IPS DF 4.7 (cell line): ENCODE data around the gene CLSTN1.
"Not testable (repeated sequence)": the region's sequence is repeated elsewhere in the genome, so short reads cannot be mapped to it uniquely, and the experiment has no call there.

Experiments used
- DNase-seq: peaks from one replicate; pipeline ENCODE4 v3.0.0-alpha.2; 2013; ENCODE audit warnings: low spot score; ENCODE audit errors: extremely low read depth

CLSTN1 gene

DNA sequence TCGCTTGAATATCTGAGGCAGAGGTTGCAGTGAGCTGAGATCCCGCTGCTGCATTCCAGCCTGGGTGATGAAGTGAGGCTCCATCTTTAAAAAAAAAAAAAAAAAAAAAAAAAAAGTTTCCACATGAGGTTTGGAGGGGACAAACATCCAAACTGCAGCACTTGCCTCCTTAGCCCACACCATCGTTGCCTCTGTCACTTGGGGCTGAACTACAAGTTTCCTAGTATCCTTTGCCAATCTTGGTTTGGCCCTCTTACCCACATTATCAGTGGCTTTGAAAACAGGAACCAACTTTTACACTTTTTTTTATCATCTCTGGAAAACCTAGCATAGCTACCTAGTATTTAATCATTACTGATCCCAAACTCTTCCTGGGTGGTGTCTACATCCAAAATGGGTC, 59.2 kb downstream of the CLSTN1 start:
- no peak for DNase-seq

DNA sequence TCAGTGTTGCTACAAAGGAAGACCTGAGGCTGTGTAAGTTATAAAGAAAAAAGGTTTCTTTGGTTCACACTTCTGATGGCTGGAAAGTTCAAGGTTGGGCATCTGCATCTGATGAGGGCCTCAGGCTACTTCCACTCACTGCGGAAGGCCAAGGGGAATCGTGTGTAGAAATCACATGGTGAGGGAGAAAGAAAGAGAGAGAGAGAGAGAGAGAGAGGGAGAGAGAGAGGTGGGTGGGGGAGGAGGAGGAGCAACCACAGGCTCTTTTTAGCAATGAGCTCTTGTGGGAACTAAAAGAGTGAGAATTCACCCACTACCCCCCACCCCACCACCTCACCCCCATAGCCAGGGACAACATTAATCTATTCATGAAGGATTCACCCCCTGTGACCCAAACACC, 59.9 kb downstream of the CLSTN1 start:
- DNase-seq, result no peak

- not testable (repeated sequence) for DNase-seq
These were observed 61.3 kb downstream of the CLSTN1 start for GRCh38 chr1:9762446-9762845.

DNA sequence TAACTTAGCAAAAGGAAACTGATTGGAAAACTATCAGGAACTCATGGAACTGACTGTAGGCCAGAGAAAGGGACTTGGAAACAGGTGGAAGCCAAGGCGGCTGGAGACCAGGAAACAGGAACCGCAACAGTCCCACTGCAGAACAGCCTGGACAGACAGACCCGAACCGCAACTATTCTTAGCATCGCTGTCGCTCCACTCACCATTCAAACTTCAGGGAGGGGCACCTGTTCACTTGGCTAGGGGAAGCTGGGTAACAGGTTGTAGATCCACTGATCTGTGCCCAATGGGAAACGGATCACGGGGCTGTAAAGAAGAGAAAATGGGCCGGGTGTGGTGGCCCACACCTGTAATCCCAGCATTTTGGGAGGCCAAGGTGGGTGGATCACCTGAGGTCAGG, 61.9 kb downstream of the CLSTN1 start:
- no peak for DNase-seq

GRCh38 chr1:9760824-9761223, 62.9 kb downstream of the CLSTN1 start:
- peak; percentile 33 for DNase-seq

- no peak for DNase-seq
These were observed 63.8 kb downstream of the CLSTN1 start for GRCh38 chr1:9759939-9760338.

DNA sequence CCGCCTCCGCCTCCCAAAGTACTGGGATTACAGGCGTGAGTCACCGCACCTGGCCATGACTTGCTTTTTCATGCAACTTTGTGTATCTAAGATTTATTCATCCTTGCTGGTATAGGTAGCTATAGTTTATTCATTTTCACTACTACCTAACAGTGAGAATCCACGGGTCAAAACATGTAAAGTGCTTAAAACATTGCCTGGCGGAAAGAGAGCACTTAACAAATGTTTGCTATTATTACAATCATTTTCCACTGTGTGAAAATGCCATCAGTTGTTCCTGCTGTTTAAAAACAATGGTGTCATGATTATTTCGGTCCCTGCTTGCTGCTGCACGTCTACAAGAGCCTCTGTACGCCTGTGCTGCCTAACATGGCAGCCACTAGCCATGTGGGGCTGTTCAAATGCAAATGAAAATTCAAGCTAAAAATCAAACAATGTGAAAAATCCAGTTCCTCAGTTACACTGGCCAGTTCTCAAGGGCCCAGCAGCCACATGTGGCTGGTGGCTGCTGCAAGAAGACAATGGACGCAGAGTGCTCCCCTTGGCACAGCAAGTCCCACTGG, 65.1 kb downstream of the CLSTN1 start:
- DNase-seq, result no peak

GRCh38 chr1:9755441-9755995, 68.2 kb downstream of the CLSTN1 start:
- no peak for DNase-seq

DNA sequence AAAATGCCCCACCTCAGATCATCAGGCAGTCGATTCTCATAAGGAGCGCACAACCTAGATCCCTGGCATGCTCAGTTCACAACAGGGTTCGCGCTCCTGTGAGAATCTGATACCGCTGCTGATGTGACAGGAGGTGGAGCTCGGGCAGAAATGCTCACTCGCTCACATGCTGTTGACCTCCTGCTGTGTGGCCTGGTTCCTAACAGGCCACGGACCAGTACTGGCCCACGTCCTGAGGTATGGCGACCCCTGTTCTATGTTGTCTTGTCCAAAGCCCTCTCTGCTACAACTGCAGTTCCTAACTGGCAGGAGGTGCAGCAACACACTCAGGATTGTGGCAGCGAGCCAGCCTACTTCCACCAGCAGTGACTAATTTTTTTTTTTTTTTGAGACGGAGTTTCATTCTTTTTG, 70.6 kb downstream of the CLSTN1 start:
- DNase-seq, result no peak

- no peak for DNase-seq
These were observed 71.8 kb downstream of the CLSTN1 start for GRCh38 chr1:9751971-9752370.

- no peak for DNase-seq
These were observed 74.4 kb downstream of the CLSTN1 start for GRCh38 chr1:9749361-9749760.

DNA sequence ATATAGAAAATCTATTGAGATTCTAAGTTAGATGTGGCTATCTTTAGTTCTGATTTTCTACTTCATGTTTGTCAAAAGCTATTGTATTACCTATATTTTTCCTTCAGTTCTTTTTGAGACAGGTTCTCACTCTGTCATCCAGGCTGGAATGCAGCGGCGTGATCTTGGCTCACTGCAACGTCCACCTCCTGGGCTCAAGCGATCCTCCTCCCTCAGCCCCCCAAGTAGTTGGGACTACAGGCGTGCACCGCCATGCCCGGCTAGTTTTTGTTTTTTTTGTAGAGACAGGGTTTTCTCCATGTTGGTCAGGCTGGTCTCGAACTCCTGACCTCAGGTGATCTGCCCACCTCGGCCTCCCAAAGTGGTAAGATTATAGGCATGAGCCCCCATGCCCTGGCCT, 75.4 kb downstream of the CLSTN1 start:
- DNase-seq, result not testable (repeated sequence)

GRCh38 chr1:9746651-9747050, 77.1 kb downstream of the CLSTN1 start:
- no peak for DNase-seq

DNA sequence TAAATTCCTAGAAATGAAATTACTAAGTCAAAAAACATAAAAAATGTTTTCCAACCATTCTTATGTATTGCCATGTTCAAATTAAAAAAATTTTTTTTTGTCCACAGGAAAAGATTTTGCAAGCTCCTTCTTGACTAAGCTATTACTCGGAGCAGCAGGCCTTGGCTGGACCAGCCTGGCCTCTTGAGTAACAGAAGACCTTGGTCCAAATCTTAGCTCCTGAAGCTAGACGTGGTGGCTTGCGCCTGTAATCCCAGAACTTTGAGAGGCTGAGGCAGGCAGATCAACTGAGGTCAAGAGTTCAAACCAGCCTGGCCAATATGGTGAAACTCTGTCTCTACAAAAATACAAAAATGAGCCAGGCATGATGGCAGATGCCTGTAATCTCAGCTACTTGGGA, 77.6 kb downstream of the CLSTN1 start:
- no peak for DNase-seq

DNA sequence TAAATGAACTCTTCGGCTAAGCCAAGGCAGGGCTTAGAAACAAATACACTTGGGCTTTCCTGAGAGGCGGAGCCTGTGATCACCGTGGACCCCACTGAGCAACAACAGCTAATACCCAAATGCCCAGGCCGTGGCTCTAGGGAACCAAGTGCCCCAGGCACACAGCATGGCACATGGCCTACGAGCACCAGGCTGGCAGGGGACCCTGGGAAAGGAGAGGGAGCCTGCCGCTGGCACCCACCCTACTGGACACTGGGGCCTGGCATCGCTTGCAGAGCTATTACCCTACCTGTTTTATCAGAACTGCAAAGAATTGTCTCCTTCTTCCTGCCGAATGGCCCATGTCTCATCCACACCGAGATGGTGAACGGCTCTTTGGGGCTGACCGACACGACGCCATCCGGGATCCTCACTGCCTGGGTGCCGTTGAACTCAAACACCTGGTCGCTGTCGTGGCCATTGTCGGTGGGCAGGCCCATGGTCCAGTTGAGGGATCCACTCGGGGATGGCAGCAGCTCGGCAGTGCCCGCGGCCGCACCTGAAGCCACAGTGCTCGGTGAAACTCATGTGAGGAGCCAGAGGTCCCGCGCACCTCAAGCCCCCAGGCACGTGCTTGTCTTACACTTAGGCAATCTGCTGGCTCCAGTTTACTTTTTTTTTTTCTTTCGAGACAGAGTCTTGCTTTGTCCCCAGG, 79.5 kb downstream of the CLSTN1 start:
- DNase-seq, result no peak

- DNase-seq, result no peak
These were observed 86.1 kb downstream of the CLSTN1 start for GRCh38 chr1:9737671-9738070.

DNA sequence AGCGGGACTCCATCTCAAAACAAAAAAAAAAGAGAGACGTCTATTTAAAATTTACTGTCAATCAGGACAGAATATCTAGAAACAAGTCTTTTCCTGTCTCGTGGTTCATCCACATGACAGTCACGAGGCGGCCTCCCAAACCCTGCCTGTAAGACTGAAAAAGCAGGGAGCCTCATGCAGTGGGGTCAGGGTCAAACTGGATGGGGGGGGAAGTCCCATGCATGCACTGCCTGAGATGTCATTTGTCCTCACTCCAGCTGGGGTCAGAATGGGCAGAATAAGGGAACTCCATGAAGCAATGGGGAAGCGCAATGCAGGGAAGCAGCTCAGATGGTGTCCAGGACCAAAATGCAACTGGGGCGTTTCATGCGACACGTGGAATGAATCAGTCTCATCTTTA, 86.7 kb downstream of the CLSTN1 start:
- DNase-seq, result no peak

DNA sequence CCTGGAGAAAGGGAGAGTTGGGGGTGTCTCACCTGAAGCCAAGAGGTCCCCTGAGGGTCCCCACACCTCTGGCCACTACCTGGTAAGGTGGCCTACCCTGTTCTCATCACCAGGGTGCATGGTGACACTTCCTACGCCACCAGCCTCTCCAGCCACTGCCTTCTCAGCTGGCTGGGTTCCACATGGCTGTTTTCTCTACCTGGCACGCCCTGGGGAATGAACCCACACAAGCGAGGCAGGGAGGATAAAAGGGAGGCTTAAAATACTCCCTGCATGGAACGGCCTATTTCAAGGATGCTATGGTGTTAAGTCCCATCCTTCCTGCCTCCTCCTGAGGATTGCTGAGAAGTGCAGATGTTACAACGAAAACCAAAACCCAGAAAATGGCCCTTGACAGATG, 87.5 kb downstream of the CLSTN1 start:
- DNase-seq, result no peak

- DNase-seq, result no peak
These were observed 88.0 kb downstream of the CLSTN1 start for GRCh38 chr1:9735800-9736199.

DNA sequence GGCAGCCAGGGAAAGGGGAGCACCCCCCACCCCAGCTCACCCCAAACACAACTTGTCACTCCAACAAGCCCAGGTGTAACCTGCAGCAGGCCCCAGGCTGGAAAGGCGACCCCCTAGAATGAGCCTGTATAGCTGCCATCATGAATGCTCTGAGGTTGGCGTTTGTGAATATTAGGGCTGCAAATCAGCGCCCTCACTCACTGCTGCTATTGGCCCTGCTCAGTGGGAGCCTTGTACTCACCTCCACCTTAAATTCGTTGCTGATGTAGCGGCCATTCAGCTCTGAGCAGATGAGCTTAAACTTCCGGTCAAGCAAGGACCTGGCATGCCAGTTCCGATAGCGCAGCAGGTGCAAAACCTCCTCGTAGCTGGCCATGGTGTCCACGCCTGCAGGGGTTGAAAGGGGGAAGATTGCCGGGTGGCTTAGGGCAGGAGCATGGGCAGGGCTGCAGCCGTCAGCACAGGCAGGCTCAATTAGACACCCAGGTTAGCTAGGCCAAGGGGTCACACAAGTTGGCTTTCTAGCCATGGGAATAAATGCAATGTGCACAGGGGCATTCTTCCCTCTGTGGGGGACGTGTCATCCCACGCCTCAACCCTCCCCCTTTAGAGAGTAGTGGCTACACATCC, 90.5 kb downstream of the CLSTN1 start:
- DNase-seq, result no peak

GRCh38 chr1:9732123-9732971, 91.4 kb downstream of the CLSTN1 start:
- DNase-seq, result no peak

- DNase-seq, result no peak
These were observed 92.2 kb downstream of the CLSTN1 start for GRCh38 chr1:9731561-9731960.
